Loucy (cell line): Measurements from ENCODE around the gene KIF16B.

Experiments
- H2AFZ ChIP-seq: fragments of 200-600 bp; sonication (generic); 2 replicates; pipeline ENCODE4 v1.6.0; 2016; ENCODE audit warnings: antibody characterized with exemption, mild to moderate bottlenecking, low read length, moderate library complexity
- H3F3A ChIP-seq: fragments of 200-600 bp; 2 replicates; pipeline ENCODE4 v1.6.0; 2016; ENCODE audit warnings: antibody characterized with exemption, low read depth, mild to moderate bottlenecking
- H3K27me3 ChIP-seq: fragments of 200-600 bp; sonication (generic); 2 replicates; pipeline ENCODE4 v1.6.1; 2014; ENCODE audit warnings: low read length, mild to moderate bottlenecking; ENCODE audit not compliant: insufficient read depth, poor library complexity, severe bottlenecking
- H3K36me3 ChIP-seq: fragments of 200-600 bp; sonication (generic); 2 replicates; pipeline ENCODE4 v1.6.1; 2016; ENCODE audit warnings: low read length; ENCODE audit not compliant: insufficient read depth
- H3K4me1 ChIP-seq: fragments of 200-600 bp; sonication (generic); 2 replicates; pipeline ENCODE4 v1.5.1; 2014; ENCODE audit warnings: low read length, mild to moderate bottlenecking; ENCODE audit not compliant: insufficient read depth, poor library complexity, severe bottlenecking
- H3K4me2 ChIP-seq: fragments of 200-600 bp; sonication (generic); 2 replicates; pipeline ENCODE4 v1.6.0; 2014; ENCODE audit warnings: antibody characterized with exemption, low read length, low read depth, mild to moderate bottlenecking; ENCODE audit not compliant: poor library complexity, severe bottlenecking
- H3K4me3 ChIP-seq: fragments of 200-600 bp; sonication (generic); 2 replicates; pipeline ENCODE4 v1.5.1; 2014; ENCODE audit warnings: low read length, mild to moderate bottlenecking, mixed read lengths; ENCODE audit not compliant: poor library complexity, severe bottlenecking
- H3K79me2 ChIP-seq: fragments of 200-600 bp; sonication (generic); 2 replicates; pipeline ENCODE4 v1.6.1; 2014; ENCODE audit warnings: low read length; ENCODE audit not compliant: insufficient read depth
- H3K9ac ChIP-seq: fragments of 200-600 bp; sonication (generic); 2 replicates; pipeline ENCODE4 v1.6.0; 2014; ENCODE audit warnings: mild to moderate bottlenecking, low read depth, low read length, moderate library complexity; ENCODE audit not compliant: poor library complexity, severe bottlenecking
- H3K9me2 ChIP-seq: fragments of 200-600 bp; sonication (generic); replicated peaks from 2 replicates; pipeline ENCODE4 v1.6.1; 2016; ENCODE audit warnings: low read depth, low read length, mixed read lengths
- H3K9me3 ChIP-seq: fragments of 200-600 bp; sonication (generic); 2 replicates; pipeline ENCODE4 v1.6.1; 2014; ENCODE audit warnings: mild to moderate bottlenecking, antibody characterized with exemption, low read length, low read depth; ENCODE audit not compliant: insufficient read depth
- H4K20me1 ChIP-seq: fragments of 200-600 bp; sonication (generic); 2 replicates; pipeline ENCODE4 v1.6.0; 2014; ENCODE audit warnings: antibody characterized with exemption, low read length, mild to moderate bottlenecking; ENCODE audit not compliant: insufficient read depth, poor library complexity, severe bottlenecking
- EZH2phosphoT487 ChIP-seq: fragments of 200-600 bp; IDR thresholded peaks from 2 replicates; pipeline ENCODE4 v1.6.1; 2018; ENCODE audit warnings: antibody characterized with exemption, mild to moderate bottlenecking, moderate library complexity, borderline replicate concordance
- TF ChIP-seq, protein P1 (sequence below): fragments of 200-600 bp; sonication (generic); conservative IDR thresholded peaks from 2 replicates; pipeline ENCODE4 v1.5.1; 2014; ENCODE audit warnings: mild to moderate bottlenecking, antibody characterized with exemption, low read length

KIF16B gene

DNA sequence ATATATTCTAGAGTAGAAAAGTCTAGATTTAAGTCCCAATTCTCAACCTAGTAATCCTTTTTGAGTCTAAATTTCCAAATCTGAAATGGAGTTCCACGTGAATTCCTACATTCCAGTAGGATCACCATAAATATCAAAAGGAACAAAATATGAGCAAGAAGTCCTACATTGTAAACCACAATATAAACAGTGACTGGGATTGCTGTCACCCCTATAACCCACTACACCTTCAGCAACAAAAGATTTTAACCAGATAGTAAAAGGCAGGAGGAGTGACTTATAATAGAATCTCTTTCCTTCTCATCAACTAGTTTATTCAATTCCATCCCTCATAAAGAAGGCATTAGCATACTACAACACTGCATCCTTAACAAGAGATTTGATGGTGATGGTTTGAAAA is 210.6 kb downstream of the KIF16B start:
- Histone ChIP-seq H3K27me3 (no peaks in the 10 kb centered on the region), H3K4me2 (no peak overlapping the region), H3K36me3 (no peaks in the 10 kb centered on the region)

DNA sequence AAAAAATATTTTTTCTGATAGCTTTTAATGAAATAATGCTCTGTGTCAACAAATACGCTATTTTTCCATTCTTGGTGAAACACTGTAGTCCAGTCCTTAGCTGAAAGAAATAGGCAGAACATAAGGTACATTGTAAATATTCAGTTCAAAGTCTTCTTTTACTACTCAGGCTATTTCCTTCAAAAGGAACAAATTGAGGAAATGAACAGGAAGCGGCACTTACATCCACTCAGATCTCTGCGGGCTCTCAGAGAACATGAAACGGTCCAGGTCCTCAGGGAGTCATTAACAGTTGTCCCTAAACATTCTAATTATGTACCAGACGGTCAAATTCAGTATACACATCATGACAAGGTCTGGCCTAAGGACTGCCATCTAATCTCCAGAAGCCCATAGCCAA is 212.6 kb downstream of the KIF16B start:
- Histone ChIP-seq H3K27me3 (no peaks in the 10 kb centered on the region), H3K36me3 (no peaks in the 10 kb centered on the region), H2AFZ (no peak overlapping the region), H3F3A (no peaks in the 10 kb centered on the region), H3K9ac (no peak overlapping the region), H3K4me1 (no peaks in the 10 kb centered on the region), H3K4me2 (no peak overlapping the region), H3K9me2 (no peaks in the 10 kb centered on the region), H3K79me2 (no peaks in the 10 kb centered on the region), H3K4me3 (no peak overlapping the region), H3K9me3 (no peaks in the 10 kb centered on the region), H4K20me1 (no peaks in the 10 kb centered on the region)
- TF ChIP-seq, protein P1, sequence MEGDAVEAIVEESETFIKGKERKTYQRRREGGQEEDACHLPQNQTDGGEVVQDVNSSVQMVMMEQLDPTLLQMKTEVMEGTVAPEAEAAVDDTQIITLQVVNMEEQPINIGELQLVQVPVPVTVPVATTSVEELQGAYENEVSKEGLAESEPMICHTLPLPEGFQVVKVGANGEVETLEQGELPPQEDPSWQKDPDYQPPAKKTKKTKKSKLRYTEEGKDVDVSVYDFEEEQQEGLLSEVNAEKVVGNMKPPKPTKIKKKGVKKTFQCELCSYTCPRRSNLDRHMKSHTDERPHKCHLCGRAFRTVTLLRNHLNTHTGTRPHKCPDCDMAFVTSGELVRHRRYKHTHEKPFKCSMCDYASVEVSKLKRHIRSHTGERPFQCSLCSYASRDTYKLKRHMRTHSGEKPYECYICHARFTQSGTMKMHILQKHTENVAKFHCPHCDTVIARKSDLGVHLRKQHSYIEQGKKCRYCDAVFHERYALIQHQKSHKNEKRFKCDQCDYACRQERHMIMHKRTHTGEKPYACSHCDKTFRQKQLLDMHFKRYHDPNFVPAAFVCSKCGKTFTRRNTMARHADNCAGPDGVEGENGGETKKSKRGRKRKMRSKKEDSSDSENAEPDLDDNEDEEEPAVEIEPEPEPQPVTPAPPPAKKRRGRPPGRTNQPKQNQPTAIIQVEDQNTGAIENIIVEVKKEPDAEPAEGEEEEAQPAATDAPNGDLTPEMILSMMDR, result no peak
- TF ChIP-seq EZH2phosphoT487, result no peak

More for the DNA sequence above, 210.6 kb downstream of the KIF16B start:
- no peaks in the 10 kb centered on the region for H3K9me2 ChIP-seq
- no peak overlapping the region for H3K9ac ChIP-seq
- no peaks in the 10 kb centered on the region for H3F3A ChIP-seq
- no peak overlapping the region for H3K4me3 ChIP-seq
- no peak for TF ChIP-seq EZH2phosphoT487
- TF ChIP-seq, protein P1, result no peak
- no peaks in the 10 kb centered on the region for H4K20me1 ChIP-seq
- no peaks in the 10 kb centered on the region for H3K9me3 ChIP-seq
- H3K4me1 ChIP-seq, result no peaks in the 10 kb centered on the region
- H3K79me2 ChIP-seq, result no peaks in the 10 kb centered on the region
- H2AFZ ChIP-seq, result no peak overlapping the region

DNA sequence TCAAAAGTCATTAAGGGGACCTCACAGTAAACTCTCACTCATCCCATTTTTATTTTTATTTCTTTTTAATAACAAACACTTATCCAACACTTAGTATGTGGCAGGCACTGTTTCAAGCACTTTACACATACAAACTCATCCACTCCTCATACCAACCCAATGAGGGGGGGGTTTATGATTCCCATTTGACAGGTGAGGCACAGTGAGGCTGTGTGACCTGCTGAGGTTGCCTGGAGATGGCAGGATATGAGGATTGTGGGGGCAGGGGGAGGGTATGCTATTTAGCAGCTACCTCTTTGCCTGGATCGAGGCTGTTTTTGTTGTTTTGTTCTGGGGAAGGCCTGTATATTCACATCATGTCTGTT is 219.8 kb downstream of the KIF16B start:
- H3K9ac ChIP-seq, result no peak overlapping the region
- no peaks in the 10 kb centered on the region for H3F3A ChIP-seq
- no peaks in the 10 kb centered on the region for H3K4me1 ChIP-seq
- no peaks in the 10 kb centered on the region for H4K20me1 ChIP-seq
- H3K27me3 ChIP-seq, result no peaks in the 10 kb centered on the region
- no peaks in the 10 kb centered on the region for H3K9me2 ChIP-seq
- no peaks in the 10 kb centered on the region for H3K79me2 ChIP-seq
- H3K4me3 ChIP-seq, result no peak overlapping the region
- no peak overlapping the region for H2AFZ ChIP-seq
- TF ChIP-seq, protein P1, result no peak
- H3K9me3 ChIP-seq, result no peaks in the 10 kb centered on the region
- H3K4me2 ChIP-seq, result no peak overlapping the region
- H3K36me3 ChIP-seq, result no peaks in the 10 kb centered on the region
